Germinal center (tissue), 1 donor: Measurements from ENCODE around the gene MCOLN2.

Experiments
- DNase-seq: peaks from one replicate; pipeline ENCODE4 v3.0.0; 2012; ENCODE audit warnings: mixed read lengths, low spot score

MCOLN2 gene

GRCh38 chr1:84896279-84896678 is 100.6 kb downstream of the MCOLN2 start:
- no peak for DNase-seq

GRCh38 chr1:84892705-84893618 is 104.0 kb downstream of the MCOLN2 start, which contains the start of gene LPAR3:
TSS of gene LPAR3 (minus strand) at chr1:84893206. CDS start at chr1:84866120, 27,086 bp downstream.
- no peak for DNase-seq

- no peak for DNase-seq
Observed at GRCh38 chr1:84890566-84890965, 106.3 kb downstream of the MCOLN2 start.

- no peak for DNase-seq
Observed at GRCh38 chr1:84889437-84889836, 107.5 kb downstream of the MCOLN2 start.

- DNase-seq: no peak
Observed at GRCh38 chr1:84888753-84889152, 108.2 kb downstream of the MCOLN2 start.

- no peak for DNase-seq
Observed at GRCh38 chr1:84887261-84887934, 109.5 kb downstream of the MCOLN2 start.

- DNase-seq: no peak
Observed at GRCh38 chr1:84885469-84885868, 111.4 kb downstream of the MCOLN2 start.

- DNase-seq: no peak
Observed at GRCh38 chr1:84884671-84885389, 112.1 kb downstream of the MCOLN2 start.

- no peak for DNase-seq
Observed at GRCh38 chr1:84883286-84883685, 113.6 kb downstream of the MCOLN2 start.

- DNase-seq: no peak
Observed at GRCh38 chr1:84877592-84877991, 119.3 kb downstream of the MCOLN2 start.

GRCh38 chr1:84876353-84876752 is 120.6 kb downstream of the MCOLN2 start:
- DNase-seq: no peak
